ENCODE data around the gene LRRC63.

- no peak for TF ChIP-seq FOXM1 (IDR thresholded peaks at IDR 0.05; ENCODE audit: borderline replicate concordance)
- no peak for TF ChIP-seq SUZ12 (IDR thresholded peaks at IDR 0.05)
- no peak for TF ChIP-seq NFRKB (IDR thresholded peaks at IDR 0.05)
- TF ChIP-seq SP1 (IDR thresholded peaks at IDR 0.05) = no peak
- no peak for TF ChIP-seq FOXA1 (IDR thresholded peaks at IDR 0.05)
- no peak for TF ChIP-seq ZNF384 (IDR thresholded peaks at IDR 0.05)
- TF ChIP-seq FOXK2 (IDR thresholded peaks at IDR 0.05) = no peak
- TF ChIP-seq TARDBP (IDR thresholded peaks at IDR 0.05) = no peak
- no peak for TF ChIP-seq HDGF (IDR thresholded peaks at IDR 0.05; ENCODE audit: borderline replicate concordance)
- TF ChIP-seq CTBP1 (IDR thresholded peaks at IDR 0.05; ENCODE audit: borderline replicate concordance) = no peak
- no peak for TF ChIP-seq LEF1 (IDR thresholded peaks at IDR 0.05; ENCODE audit: borderline replicate concordance)
- no peak for TF ChIP-seq BHLHE40 (IDR thresholded peaks at IDR 0.05; ENCODE audit: borderline replicate concordance)
- TF ChIP-seq PKNOX1 (IDR thresholded peaks at IDR 0.05) = no peak
- TF ChIP-seq ELF4 (IDR thresholded peaks at IDR 0.05) = no peak
These were observed 85.2 kb downstream of the LRRC63 start for GRCh38 chr13:46296921-46297320.
